GM21515 (cell line): ENCODE results near the gene TUBB4B.

Experiments
- ATAC-seq: cut with Tn5 transposase; IDR thresholded peaks from one replicate; pipeline ENCODE4 v1.9.1; 2021; ENCODE audit not compliant: unreplicated experiment

Gene TUBB4B

GRCh38 chr9:137212520-137212919, 28.6 kb upstream of the TUBB4B start:
- ATAC-seq = no peak

DNA sequence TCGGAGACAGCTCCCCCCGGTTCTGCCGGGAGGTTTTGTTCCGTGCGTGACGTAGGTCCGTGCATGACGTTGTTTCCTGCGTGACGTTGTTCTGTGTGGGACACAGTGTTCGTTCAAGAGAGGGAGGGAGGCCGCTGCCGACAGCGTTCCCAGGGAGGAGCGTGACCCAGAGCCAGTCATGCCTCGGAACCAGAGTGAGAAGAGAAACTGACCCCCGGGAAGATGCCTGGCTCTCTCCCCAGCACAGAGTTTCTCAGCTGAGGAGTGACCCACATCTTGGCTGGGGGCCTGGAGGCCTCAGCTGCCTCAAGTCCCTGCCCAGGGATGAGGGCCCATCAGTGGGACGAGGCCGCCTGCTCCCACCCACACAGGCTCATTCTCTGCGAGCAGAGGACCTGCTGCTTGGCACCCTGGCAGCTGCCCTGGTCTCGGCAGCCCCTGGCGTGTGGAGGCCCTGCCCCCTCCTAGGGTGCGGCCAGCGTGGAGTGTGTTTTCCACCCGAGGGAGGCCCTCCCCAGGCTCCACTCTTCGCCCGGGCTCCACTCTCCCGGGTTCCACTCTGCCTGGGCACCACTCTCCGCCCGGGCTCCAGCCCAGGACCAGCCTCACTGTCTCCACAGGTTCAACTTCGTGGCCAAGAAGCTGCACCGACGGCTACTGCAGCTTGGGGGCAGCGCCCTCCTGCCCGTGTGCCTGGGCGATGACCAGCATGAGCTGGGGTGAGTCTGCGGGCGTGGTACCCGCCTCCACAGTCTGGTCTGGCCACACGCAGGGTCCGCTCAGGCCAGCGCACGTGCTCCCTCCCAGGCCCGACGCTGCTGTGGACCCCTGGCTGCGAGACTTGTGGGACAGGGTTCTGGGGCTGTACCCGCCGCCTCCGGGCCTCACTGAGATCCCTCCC, 27.7 kb upstream of the TUBB4B start:
- ATAC-seq = no peak

GRCh38 chr9:137214620-137215019, 26.5 kb upstream of the TUBB4B start:
- ATAC-seq = no peak

- no peak for ATAC-seq
These were observed 25.7 kb upstream of the TUBB4B start for GRCh38 chr9:137215196-137215986.

DNA sequence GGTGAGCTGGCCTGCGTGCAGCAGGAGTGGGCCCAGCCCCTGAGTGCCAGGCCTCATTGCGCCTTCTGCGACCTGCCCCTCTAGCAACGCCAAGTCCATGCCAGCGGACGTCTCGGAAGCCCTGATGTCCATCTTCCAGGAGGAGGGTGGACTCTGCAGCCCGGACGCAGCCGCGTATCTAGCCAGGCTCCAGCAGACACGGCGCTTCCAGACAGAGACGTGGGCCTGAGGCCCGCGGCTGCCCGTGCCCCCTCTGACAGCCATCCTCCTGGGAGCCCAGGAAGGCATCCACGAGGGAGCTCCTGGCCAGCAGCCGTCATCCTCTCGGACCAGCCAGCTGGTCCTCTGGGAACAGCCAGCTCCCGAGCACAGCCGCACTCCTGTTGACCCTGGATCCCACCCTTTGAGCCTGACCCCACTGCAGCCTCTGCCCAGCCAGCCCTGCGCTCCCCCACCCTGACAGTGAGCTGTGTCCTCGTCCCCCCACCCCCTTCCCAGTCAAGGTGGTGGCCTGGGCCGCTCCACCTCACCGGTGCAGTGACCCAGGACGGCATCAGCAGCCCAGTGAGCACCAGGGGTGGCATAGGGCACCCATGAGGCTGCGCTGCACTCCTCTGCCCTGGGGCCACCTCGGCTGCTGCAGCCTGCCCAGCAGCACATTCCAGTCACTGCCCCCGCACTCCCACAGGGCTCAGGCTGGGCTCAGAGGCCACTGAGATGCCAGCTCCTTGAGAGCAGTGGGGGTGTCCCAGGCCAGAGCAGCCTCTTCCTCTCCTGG, 24.7 kb upstream of the TUBB4B start:
- ATAC-seq = no peak

- ATAC-seq = no peak
These were observed 23.5 kb upstream of the TUBB4B start for GRCh38 chr9:137217276-137218211.

GRCh38 chr9:137218212-137218753, 22.8 kb upstream of the TUBB4B start:
- ATAC-seq = no peak

GRCh38 chr9:137218754-137219271, 22.3 kb upstream of the TUBB4B start:
- no peak for ATAC-seq

GRCh38 chr9:137219757-137220316, 21.2 kb upstream of the TUBB4B start:
- no peak for ATAC-seq

DNA sequence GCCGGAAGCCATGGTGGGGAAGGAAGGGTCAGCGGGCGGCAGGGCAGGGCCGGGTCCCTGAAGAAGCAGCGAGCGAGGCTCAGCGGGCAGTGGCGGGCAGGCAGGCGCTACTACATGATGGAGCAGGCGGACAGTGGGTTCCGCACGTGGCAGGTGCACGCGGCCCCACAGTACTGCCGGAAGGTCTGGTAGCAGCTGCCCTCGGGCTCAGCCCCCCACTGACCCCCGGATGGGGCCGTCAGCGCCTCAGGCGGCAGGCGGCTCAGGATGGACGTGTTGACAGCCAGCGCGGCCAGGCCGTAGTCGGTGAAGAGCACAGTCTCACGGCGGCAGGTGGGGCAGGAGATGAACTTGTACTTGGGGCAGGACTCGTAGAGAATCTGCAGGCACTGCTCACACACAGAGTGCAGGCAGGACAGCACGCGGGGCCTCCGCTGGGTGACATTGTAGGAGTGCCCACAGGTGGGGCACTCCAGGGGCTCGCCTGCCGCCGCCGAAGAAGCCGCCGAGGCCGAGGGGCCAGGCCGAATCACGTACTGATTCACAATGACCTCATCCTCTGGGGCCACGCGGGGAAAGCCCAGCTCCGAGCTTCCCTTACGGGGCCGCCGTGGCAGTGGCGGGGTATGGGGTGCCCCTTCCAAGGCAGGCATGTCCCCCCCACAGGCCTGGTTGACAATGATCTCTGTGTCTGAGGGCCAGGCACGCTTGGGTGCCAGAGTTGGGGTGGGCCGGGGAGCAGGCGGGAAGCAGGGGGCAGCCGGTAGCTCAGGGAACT, 20.6 kb upstream of the TUBB4B start:
- no peak for ATAC-seq

GRCh38 chr9:137221095-137221505, 20.0 kb upstream of the TUBB4B start:
- no peak for ATAC-seq

DNA sequence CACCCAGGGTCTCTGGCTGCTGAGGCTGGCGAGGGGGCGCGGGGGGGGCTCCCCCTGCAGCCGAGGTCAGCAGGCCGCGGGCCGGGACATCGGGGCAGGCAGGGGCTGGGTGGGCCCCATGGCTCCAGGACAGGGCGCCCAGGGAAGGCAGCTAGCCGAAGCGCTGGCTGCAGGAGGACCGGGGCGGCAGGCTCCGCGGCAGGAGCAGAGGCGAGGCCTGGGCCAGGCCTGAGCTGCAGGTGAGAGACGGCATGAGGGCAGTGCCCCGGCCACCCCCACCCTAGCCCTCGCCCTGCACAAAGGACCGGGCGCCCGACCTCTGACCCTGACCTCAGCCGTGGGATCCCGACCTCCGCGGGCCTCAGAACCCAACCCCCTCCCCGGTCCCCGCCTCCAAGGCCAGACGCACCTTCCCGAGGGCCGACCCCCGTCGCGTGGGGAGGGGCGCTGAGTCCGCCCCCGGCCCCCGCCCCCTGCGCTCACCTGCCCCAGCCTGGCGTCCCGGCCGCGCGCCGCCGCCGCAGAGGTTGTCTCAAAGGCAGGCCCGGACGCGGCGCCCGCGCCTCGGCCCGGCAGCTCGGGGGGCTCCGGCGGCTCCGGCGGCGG, 19.5 kb upstream of the TUBB4B start:
- ATAC-seq = no peak

DNA sequence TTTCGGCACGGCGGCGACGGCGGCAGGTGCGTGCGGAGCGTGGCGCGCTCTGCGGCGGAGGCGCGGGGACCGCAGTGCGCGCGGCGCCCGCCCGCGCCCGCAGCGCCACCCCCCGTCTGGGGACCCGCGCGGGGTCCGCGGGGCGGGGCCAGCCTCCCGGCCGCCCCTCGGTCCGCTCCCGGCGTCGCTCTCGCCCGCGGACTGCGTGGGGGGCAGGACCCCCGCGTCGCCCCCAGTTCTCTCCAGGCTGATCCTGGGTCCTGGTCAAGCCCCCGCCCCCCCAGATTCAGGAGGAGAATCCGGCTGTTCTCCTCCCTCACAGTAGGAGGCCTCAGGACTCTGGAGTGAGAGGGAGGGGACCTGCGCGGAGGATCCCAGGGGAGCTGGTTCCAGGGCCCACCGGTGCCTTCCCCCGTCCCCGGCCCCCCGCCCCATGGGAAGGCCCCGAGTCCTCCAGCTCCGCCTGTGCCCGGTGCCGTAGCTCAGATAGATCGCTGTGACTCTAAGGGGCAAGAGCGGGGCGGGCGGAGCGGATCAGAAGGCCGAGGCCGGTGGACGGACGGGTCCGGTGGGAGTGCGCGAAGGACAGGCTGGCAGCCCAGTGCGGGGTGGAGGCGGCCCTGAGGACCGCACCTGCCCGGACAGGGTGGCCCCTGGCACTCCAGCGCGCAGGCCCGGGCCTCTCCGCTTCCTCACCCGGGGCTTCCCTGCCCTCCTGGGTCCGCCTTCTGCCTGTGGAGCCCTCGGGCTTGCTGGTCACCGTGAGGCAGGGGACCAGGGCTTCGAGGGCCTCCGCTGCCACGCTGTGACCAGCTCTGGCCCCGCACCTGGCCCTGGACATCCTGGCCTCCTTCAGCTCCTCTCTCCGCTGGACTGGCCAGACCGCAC, 18.7 kb upstream of the TUBB4B start, which contains the start of gene RNF208:
TSS of gene RNF208 (minus strand) at position 51 of the 888 bp plus-strand sequence. CDS start 1,028 bp downstream, outside the sequence.
- no peak for ATAC-seq

- ATAC-seq = peak; percentile 63
These were observed 17.8 kb upstream of the TUBB4B start for GRCh38 chr9:137223078-137223970.

DNA sequence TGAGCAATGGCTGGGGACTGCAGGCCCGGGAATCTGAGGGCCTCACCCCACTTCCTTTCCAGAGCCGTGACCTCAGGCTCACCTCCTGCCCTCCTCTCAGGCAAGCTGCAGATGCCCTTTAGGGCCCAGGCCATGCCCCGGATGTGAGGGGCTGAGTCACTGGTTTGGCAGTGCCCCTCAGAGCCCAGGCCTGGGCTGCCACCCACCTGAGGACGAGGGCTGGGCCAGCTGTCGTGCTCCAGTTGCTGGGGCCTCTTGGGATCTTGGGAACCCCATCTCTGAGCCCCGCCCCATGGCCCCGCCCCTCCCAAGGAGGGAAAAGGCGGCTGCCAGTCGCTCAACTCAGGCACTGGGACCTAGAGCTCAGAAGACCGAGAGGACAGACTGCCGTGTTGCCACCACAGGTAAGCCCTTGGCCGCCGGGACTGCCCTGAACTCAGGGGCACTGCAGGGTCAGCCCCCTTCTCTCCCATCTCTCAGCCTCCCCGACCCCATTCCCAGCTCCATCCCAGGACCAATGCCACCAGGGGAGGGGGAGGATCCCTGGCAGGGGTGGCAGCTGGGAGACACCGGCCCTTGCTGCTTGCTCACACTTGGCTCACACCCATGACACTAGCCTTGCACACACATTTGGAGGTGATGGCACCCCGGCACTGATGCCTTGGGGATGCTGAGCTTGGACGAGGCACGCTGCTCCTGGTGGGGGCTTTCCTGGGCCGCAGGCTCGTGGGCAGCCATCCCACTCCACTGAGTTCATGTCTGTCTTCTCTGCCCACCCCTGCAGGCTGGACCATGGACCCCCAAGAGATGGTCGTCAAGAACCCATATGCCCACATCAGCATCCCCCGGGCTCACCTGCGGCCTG, 16.0 kb upstream of the TUBB4B start, which contains the start of gene CYSRT1:
TSS of gene CYSRT1 (plus strand) at position 345 of the 865 bp plus-strand sequence. CDS start at position 793, 448 bp downstream.
- no peak for ATAC-seq
